Measurements from ENCODE around the gene PPP4C. TPM values are rescaled to one million over a fixed set of nuclear protein-coding genes. Genes with fewer than 3 reads are reported as not detected.

Gene PPP4C
- total RNA-seq, 3 donors from 2014 or later: 71.7 to 109 (median 102) TPM

- H3K4me3 ChIP-seq: no peak overlapping the region
- H3K4me1 ChIP-seq (ENCODE audit: low read depth): peaks cover 37% of the 10 kb centered on the region
- no peaks in the 10 kb centered on the region for H3K9me3 ChIP-seq
- no peak for ATAC-seq
- no peak for TF ChIP-seq CTCF (IDR thresholded peaks at IDR 0.05)
- intact Hi-C loops (cut with DNase I, micrococcal nuclease): no loop called here
- H3K36me3 ChIP-seq (ENCODE audit: low read depth): peaks cover 20% of the 10 kb centered on the region
- peak in 1 of 3 donors; percentile 46 for DNase-seq
Observed at GRCh38 chr16:30068750-30069610, 6.8 kb upstream of the PPP4C start.

DNA sequence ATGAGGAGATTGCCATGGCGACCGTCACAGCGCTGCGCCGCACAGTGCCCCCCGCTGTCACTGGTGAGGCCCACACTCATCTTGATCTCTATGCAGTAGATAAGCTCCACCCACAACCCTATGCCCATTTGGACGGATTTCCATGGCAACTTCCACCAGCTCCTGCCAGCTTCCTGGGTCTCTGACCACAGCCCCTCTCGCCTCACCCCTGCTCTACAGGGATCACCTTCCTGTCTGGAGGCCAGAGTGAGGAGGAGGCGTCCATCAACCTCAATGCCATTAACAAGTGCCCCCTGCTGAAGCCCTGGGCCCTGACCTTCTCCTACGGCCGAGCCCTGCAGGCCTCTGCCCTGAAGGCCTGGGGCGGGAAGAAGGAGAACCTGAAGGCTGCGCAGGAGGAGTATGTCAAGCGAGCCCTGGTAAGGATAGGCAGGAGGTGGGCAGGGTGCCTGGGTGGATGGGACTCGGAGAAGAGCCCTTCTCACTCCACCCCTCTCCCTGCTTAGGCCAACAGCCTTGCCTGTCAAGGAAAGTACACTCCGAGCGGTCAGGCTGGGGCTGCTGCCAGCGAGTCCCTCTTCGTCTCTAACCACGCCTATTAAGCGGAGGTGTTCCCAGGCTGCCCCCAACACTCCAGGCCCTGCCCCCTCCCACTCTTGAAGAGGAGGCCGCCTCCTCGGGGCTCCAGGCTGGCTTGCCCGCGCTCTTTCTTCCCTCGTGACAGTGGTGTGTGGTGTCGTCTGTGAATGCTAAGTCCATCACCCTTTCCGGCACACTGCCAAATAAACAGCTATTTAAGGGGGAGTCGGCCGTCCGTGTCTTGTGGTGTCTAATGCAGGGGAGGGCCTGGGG lies 6.0 kb upstream of the PPP4C start:
- no peak for TF ChIP-seq CTCF (IDR thresholded peaks at IDR 0.05)
- ATAC-seq (no peak), DNase-seq (no peak)
- intact Hi-C loops (cut with DNase I, micrococcal nuclease): no loop called here
- no peaks in the 10 kb centered on the region for H3K9me3 ChIP-seq
- H3K4me1 ChIP-seq (ENCODE audit: low read depth): peaks cover 35% of the 10 kb centered on the region
- peaks cover 20% of the 10 kb centered on the region for H3K36me3 ChIP-seq (ENCODE audit: low read depth)
- H3K4me3 ChIP-seq: no peak overlapping the region

GRCh38 chr16:30070490-30070889 lies 5.3 kb upstream of the PPP4C start:
- no peak for TF ChIP-seq CTCF (IDR thresholded peaks at IDR 0.05)
- ATAC-seq (no peak), DNase-seq (no peak)
- H3K9me3 ChIP-seq: no peaks in the 10 kb centered on the region
- no peak overlapping the region for H3K4me3 ChIP-seq
- intact Hi-C loops (cut with DNase I, micrococcal nuclease): no loop called here
- H3K36me3 ChIP-seq (ENCODE audit: low read depth): peaks cover 20% of the 10 kb centered on the region
- peaks cover 35% of the 10 kb centered on the region for H3K4me1 ChIP-seq (ENCODE audit: low read depth)

DNA sequence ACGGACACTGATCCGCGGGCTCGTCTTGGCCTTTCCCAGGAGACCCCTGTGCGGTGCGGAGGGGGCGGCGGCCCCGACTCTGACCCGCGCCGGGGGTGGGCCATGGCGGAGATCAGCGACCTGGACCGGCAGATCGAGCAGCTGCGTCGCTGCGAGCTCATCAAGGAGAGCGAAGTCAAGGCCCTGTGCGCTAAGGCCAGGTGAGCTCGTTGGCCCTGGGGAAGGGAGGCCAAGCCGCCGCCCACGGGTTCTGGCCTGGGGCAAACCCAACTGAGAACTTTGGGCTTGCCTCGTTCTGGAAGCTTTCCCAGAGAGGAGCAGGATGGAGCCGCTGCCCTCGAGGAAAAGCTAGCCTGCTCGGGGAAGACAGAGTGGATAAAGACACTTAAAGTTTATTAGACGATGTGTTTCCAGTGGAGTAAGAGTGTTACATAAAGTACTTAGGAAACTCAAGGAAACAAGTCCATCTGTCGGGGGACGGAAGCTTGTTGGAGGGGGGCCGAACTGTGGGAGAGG lies 540 bp downstream of the PPP4C start:
- H3K36me3 ChIP-seq (ENCODE audit: low read depth): no peaks in the 10 kb centered on the region

More for the DNA sequence above, 540 bp downstream of the PPP4C start:
- Histone ChIP-seq H3K4me1 (ENCODE audit: low read depth) (peaks cover 21% of the 10 kb centered on the region), H3K4me3 (peak overlapping the region; percentile 96), H3K9me3 (no peaks in the 10 kb centered on the region)
- no peak for TF ChIP-seq CTCF (IDR thresholded peaks at IDR 0.05)
- ATAC-seq (peak; percentile 49), DNase-seq (peak; percentile 31 to 67 (median 62))
- intact Hi-C loops (cut with DNase I, micrococcal nuclease): no loop called here

Measured in mucosa of descending colon (tissue), 3 donors.